Adrenal gland (tissue), 12 donors: ENCODE results near the gene POU2F3. TPM values are rescaled to one million over a fixed set of nuclear protein-coding genes. Genes with fewer than 3 reads are reported as not detected.

ENCODE experiments used
- DNase-seq, 7 donors: peaks; one replicate each; pipeline ENCODE4 v3.0.0-alpha.2; 2019 to 2020
- H3K27ac ChIP-seq, 5 donors: fragments of 200-600 bp; sonication (generic) in 4 of 5; 1 replicate in 3 of 5; 2 replicates in 2 of 5; pipeline versions ENCODE4 v1.5.1 to v1.8.0; 2016 to 2020; ENCODE audit warnings: mild to moderate bottlenecking in 1 of 5
- H3K27me3 ChIP-seq: fragments of 200-600 bp; 2 replicates; pipeline ENCODE4 v1.8.0; 2021
- H3K36me3 ChIP-seq, 2 donors: fragments of 200-600 bp; replicated peaks in 1 of 2; 1 replicate in 1 of 2; 2 replicates in 1 of 2; pipeline versions ENCODE4 v1.5.1 to v1.8.0; 2018 to 2022
- H3K4me1 ChIP-seq, 2 donors: fragments of 200-600 bp; replicated peaks in 1 of 2; 1 replicate in 1 of 2; 2 replicates in 1 of 2; pipeline versions ENCODE4 v1.5.1 to v1.8.0; 2018 to 2021
- H3K4me3 ChIP-seq, 4 donors: fragments of 200-600 bp; sonication (generic) in 3 of 4; one replicate each; pipeline ENCODE4 v1.5.1; 2016 to 2018
- H3K9me3 ChIP-seq, 3 donors: fragments of 200-600 bp; sonication (generic) in 1 of 3; replicated peaks in 1 of 3; 1 replicate in 2 of 3; 2 replicates in 1 of 3; pipeline versions ENCODE4 v1.5.1 to v1.8.0; 2016 to 2021
- CTCF ChIP-seq, 6 experiments: fragments of 450-650 bp in 4 of 6; fragments of 200-600 bp in 2 of 6; sonication (generic) in 1 of 6; IDR thresholded peaks; 1 replicate in 5 of 6; 2 replicates in 1 of 6; pipeline versions ENCODE4 v1.5.1 to v1.8.0; 2016 to 2021; ENCODE audit warnings: antibody characterized with exemption in 6 of 6, mild to moderate bottlenecking in 2 of 6, moderate library complexity in 1 of 6
- POLR2A ChIP-seq, 2 donors: fragments of 450-650 bp; IDR thresholded peaks; one replicate each; pipeline ENCODE4 v1.6.1; 2017; ENCODE audit warnings: antibody characterized with exemption in 2 of 2, mild to moderate bottlenecking in 2 of 2, moderate library complexity in 1 of 2
- WGBS, 4 donors: extraction: QIAGEN DNeasy Blood & Tissue Kit in 2 of 4; methylation state at CpG; one replicate each; pipeline versions ENCODE4 v1.1.5 to v1.1.7; 2013 to 2017; 5-methylcytosine and 5-hydroxymethylcytosine counted together
- intact Hi-C, 2 donors: fragments of 100-400 bp; cut with DNase I; formaldehyde crosslinking; loops; one replicate each; pipeline versions ENCODE4 v1.14.1 to v1.15.0; 2022 to 2023
- polyA plus RNA-seq, 3 donors: library from polyadenylated mRNA; stranded (reverse); fragments of 200-250 nt in 2 of 3; fragments of 350-450 nt in 1 of 3; fragmentation: Illumina TruSeq in 1 of 3; extraction: RNeasy Lipid Tissue Mini Kit (QIAGEN cat#74804) in 1 of 3; gene quantifications; one replicate each; pipeline ENCODE4 v1.2.3, GENCODE V29; 2013 to 2014
- total RNA-seq, 9 donors: library from RNA; depleted of rRNA in 4 of 9; stranded (reverse); fragments of >200 nt in 4 of 9; fragments of 120-200 nt in 1 of 9; fragmentation: NEBNext Ultra II Directional in 1 of 9; extraction: Animal tissue kit (Norgen Biotek cat#: 25700) in 1 of 9; gene quantifications; one replicate each; pipeline versions ENCODE4 v1.1.0 to v1.2.4, GENCODE V29; 2013 to 2023
- donor health status: healthy with polysubstance abuse.
- donor health status: Bipolar disorder and iron deficiency.
- donor health status: DM: yes; HTN: yes; CAD: no.
- donor health status: DM: no; HTN: no; CAD: no.
- donor health status: DM: no; HTN: no; CAD: no.
- donor health status: DM: yes; HTN: yes; CAD: no.

Gene POU2F3
- total and polyA plus RNA-seq, 12 donors: 0.07 to 1.4 (median 0.17) TPM; not detected in 3

GRCh38 chr11:120352405-120352804, 112.5 kb downstream of the POU2F3 start:
- intact Hi-C loops: no loop called here

GRCh38 chr11:120354068-120354467, 114.1 kb downstream of the POU2F3 start:
- no peaks in the 10 kb centered on the region for H3K36me3 ChIP-seq
- intact Hi-C loops: no loop called here
- DNase-seq: no peak
- no peak overlapping the region for H3K4me3 ChIP-seq
- H3K27ac ChIP-seq: no peak overlapping the region
- no peak for TF ChIP-seq POLR2A (IDR thresholded peaks at IDR 0.05)
- no peak for TF ChIP-seq CTCF (IDR thresholded peaks at IDR 0.05)
- peaks cover 12 to 37% of the 10 kb centered on the region in 2 donors for H3K4me1 ChIP-seq
- no peaks in the 10 kb centered on the region for H3K27me3 ChIP-seq
- no peaks in the 10 kb centered on the region for H3K9me3 ChIP-seq
- 25 to 50% (median 46%) methylated on average over 1 of the region's 1 CpG for WGBS, 4 donors

More at GRCh38 chr11:120352405-120352804, 112.5 kb downstream of the POU2F3 start:
- H3K27ac ChIP-seq: no peak overlapping the region
- no peak for DNase-seq
- 79 to 87% (median 84%) methylated on average over 6 of the region's 6 CpGs for WGBS, 4 donors
- TF ChIP-seq CTCF (IDR thresholded peaks at IDR 0.05): no peak
- no peak for TF ChIP-seq POLR2A (IDR thresholded peaks at IDR 0.05)
- no peaks in the 10 kb centered on the region for H3K27me3 ChIP-seq
- H3K9me3 ChIP-seq: no peaks in the 10 kb centered on the region
- no peak overlapping the region for H3K4me3 ChIP-seq
- H3K36me3 ChIP-seq: no peaks in the 10 kb centered on the region
- H3K4me1 ChIP-seq: peaks cover 12 to 45% of the 10 kb centered on the region in 2 donors

GRCh38 chr11:120354779-120355178, 114.8 kb downstream of the POU2F3 start:
- Histone ChIP-seq H3K9me3 (no peaks in the 10 kb centered on the region), H3K4me3 (no peak overlapping the region), H3K36me3 (no peaks in the 10 kb centered on the region), H3K27me3 (no peaks in the 10 kb centered on the region), H3K4me1 (peaks cover 12 to 29% of the 10 kb centered on the region in 2 donors), H3K27ac (no peak overlapping the region)
- WGBS, 4 donors: 73 to 78% (median 77%) methylated on average over 6 of the region's 6 CpGs
- intact Hi-C loops: no loop called here
- no peak for DNase-seq
- no peak for TF ChIP-seq POLR2A (IDR thresholded peaks at IDR 0.05)
- no peak for TF ChIP-seq CTCF (IDR thresholded peaks at IDR 0.05)

- TF ChIP-seq CTCF (IDR thresholded peaks at IDR 0.05) (no peak), POLR2A (IDR thresholded peaks at IDR 0.05) (no peak)
- DNase-seq: no peak
Observed at GRCh38 chr11:120357620-120358019, 117.7 kb downstream of the POU2F3 start.

More at GRCh38 chr11:120357620-120358019, 117.7 kb downstream of the POU2F3 start:
- intact Hi-C loops: no loop called here
- Histone ChIP-seq H3K36me3 (no peaks in the 10 kb centered on the region), H3K27me3 (no peaks in the 10 kb centered on the region), H3K27ac (no peak overlapping the region), H3K4me1 (peaks cover 9 to 29% of the 10 kb centered on the region in 2 donors), H3K9me3 (no peaks in the 10 kb centered on the region), H3K4me3 (no peak overlapping the region)
- WGBS, 4 donors: 85 to 88% (median 87%) methylated on average over 6 of the region's 6 CpGs
